Kidney capillary endothelial cell (primary cell): ENCODE measurements around the gene ABCC1.

Experiments
- DNase-seq: peaks from one replicate; pipeline ENCODE4 v3.0.0-alpha.2; 2018; ENCODE audit warnings: low spot score

ABCC1 gene

GRCh38 chr16:16021646-16021987 lies 72.2 kb downstream of the ABCC1 start:
- DNase-seq: no peak

- peak; percentile 96 for DNase-seq
Observed at GRCh38 chr16:16021988-16022682, 72.7 kb downstream of the ABCC1 start.

DNA sequence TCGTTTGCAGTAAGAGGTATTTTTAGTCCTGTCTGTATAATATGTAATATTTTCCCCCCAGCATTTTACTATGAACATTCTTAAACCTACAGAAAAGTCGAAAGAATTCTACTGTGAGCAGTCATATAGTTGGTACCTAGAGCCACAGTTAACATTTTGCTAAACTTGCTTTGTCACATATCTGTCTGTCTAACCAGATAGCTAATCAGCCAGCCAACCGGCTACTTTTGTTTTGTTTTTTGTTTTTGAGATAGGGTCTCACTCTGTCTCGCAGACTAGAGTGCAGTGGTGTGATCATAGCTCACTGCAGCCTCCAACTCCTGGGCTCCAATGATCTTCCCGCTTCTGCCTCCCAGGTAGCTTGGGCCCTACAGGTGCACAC lies 73.3 kb downstream of the ABCC1 start:
- no peak for DNase-seq

GRCh38 chr16:16025214-16025968 lies 76.0 kb downstream of the ABCC1 start:
- no peak for DNase-seq

DNA sequence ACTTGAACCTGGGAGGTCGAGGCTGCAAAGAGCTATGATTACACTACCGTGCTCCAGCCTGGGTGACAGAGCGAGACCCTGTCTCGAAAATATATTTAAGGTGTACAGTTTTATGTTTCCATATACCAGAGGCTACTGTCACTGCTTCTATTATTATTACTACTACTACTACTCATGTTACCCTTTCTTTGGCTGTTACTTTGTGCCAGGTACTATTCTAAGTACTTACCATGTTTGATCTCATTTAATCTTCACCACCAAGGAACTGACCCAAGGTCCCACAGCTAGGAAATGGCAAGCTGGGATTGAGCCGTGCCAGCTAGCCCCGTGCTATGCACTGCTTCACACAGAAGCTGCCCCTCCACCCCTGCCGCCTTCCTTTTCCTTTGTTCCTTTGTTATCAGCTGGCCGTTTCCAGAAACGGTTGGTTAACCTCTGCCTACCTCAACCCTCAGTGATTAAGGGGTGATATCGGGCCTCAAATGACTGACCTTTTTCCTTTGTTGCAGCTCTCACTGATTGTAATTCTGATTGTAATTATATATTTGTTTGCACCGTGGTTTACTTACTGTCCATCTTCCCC lies 78.4 kb downstream of the ABCC1 start:
- DNase-seq: no peak

- no peak for DNase-seq
Observed at GRCh38 chr16:16028311-16028999, 79.0 kb downstream of the ABCC1 start.

GRCh38 chr16:16029431-16030011 lies 80.1 kb downstream of the ABCC1 start:
- DNase-seq: no peak

GRCh38 chr16:16030449-16030848 lies 81.0 kb downstream of the ABCC1 start:
- DNase-seq: no peak

DNA sequence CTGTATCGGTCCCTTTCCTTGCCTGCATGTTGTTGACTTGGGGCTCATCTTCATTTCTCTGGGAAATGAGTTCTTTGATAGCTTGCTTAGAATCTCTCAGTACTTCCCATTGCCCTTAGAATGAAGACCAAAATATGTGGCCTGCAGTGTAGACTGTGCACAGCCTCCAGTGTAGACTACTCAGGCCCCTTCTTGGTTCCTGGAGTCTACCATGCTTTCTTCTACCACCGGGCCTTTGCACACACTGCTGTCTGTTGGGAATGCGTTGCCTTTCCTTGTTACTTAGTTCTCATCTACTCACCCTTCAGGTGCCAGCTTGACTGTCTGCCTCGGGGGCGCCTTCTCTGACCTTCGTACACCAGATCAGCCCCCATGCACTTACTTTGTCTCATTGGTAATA lies 82.0 kb downstream of the ABCC1 start:
- DNase-seq: no peak

DNA sequence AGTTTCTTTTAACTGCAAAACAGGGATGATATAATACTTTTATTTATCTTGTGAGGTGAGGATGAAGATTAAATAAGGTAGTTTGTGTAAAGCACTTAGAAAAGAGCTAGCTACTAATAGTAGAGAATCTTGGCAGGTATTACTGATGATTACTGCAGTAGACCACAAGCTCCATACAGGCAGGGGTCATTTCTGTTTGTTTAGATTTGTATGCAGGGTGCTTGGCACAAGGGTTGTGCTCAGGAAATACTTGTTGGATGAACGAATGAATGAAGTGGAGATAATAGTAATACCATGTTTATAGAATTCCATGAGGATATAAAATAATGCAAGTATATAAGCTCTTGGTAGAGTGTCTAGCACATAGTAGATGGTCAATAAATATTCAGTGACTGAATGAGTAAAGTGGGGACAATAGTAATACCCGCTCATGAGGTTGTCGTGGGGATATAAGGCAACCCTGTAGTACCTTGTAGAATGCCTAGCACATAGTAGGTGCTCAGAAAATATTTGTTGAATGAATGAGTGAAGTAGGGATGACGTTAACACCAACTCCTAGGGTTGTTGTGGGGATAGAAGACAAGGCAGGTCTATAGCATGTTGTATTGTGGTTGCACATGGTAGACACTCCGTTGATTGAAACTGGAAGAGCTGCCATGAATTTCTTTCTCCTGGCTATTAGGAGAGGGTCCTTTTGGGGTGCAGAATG lies 83.0 kb downstream of the ABCC1 start:
- DNase-seq: no peak

GRCh38 chr16:16033208-16033717 lies 83.8 kb downstream of the ABCC1 start:
- DNase-seq: no peak

- no peak for DNase-seq
Observed at GRCh38 chr16:16036359-16036792, 87.0 kb downstream of the ABCC1 start.

- no peak for DNase-seq
Observed at GRCh38 chr16:16037521-16037920, 88.1 kb downstream of the ABCC1 start.

DNA sequence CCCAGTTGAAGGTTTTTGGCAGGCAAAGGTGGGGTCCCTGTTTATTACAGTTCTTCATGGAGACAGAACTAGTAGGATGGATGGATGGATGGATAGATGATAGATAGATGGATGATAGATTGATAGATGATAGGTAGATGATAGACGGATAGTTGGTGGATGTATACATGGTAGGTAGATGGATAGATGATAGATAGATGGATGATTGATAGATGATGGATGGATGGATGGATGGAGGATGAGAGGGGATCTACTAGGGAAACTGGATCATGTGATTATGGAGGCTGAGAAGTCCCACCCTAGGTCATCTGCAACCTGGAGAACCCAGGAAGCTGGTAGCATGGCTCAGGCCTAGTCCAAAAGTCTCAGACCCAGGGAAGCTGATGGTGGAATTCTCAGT lies 88.6 kb downstream of the ABCC1 start:
- no peak for DNase-seq

GRCh38 chr16:16038950-16039349 lies 89.5 kb downstream of the ABCC1 start:
- no peak for DNase-seq

DNA sequence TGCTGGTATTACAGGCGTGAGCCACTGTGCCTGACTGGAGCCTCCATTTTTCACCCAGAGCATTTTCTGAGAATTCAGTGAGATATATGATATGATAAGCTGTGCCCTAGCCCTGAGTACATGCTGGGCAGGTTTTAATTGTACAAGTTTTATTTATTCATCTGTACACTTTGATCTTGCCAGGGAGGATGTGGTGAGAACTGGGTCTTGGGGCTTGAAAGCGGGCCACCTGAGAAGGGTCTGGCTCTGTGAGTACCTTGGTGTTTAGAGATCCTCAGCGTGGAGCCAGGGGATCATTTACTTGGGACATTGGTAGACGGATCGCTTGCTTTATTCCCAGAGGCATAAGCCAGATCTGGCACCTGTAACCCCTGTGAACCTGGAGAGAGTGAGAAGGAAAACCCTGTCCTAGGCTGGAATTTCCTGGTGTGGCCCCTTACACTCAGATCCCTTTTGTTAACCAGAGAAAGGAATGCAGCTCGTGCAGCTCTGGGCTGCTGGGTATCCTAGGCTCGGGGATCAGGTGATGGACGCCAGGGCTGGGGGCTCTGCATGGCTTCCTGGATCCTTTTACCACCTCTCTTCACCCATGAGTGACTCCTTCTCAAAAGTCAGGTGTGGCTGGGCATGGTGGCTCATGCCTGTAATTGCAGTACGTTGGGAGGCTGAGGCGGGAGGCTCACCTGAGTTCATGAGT lies 91.9 kb downstream of the ABCC1 start:
- DNase-seq: no peak

- no peak for DNase-seq
Observed at GRCh38 chr16:16042076-16042475, 92.7 kb downstream of the ABCC1 start.

GRCh38 chr16:16045296-16045695 lies 95.9 kb downstream of the ABCC1 start:
- no peak for DNase-seq

GRCh38 chr16:16045879-16046278 lies 96.5 kb downstream of the ABCC1 start:
- DNase-seq: no peak

DNA sequence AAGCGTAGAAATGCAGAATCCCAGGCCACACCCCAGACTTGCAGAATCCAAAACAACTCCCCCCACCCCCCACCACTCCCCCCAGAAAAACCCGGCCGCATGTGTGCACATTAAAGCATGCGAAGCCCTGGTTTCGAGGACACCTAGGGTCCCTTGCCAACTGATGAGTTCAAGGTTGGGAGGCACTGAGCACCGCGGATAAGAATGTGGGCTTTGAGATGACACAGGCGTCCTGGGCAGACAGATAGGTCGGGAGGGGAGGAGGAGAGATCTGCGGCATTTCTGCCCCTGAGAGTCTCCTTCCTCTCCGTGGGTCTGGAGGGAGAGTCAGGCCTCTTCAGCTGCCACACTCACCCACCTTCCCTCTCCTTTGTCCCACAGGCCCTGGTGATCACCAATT lies 98.3 kb downstream of the ABCC1 start:
- DNase-seq: no peak
